Astrocyte (in vitro differentiated cells and primary cell): Measurements from ENCODE around the gene ANKRD28.

Experiments used
- EZH2 ChIP-seq: IDR thresholded peaks from 2 replicates; pipeline ENCODE4 v1.6.1; 2012; ENCODE audit warnings: mild to moderate bottlenecking, low read length, inconsistent platforms; ENCODE audit not compliant: insufficient read depth
- TF ChIP-seq, protein P1 (sequence below): IDR thresholded peaks from 2 replicates; pipeline ENCODE4 v1.5.1; 2011; ENCODE audit warnings: low read depth, mild to moderate bottlenecking, inconsistent platforms, low read length, moderate library complexity; ENCODE audit not compliant: insufficient read depth

DNA sequence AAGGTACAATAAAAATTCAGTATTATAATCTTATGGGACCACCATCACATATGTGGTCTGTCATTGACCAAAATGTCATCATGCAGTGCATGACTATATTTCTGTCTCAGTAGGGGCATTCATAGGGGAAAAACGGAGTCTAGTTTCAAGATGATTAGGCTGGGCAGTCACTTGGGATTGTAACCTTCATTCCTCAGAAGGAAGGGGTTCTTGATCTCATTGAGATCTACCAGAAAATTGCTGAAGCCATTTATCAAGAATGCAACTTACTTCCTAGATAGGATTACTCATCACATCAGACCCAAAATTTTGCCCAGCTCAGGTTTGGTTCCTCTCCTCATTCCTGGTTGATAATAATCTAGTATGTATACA is 158.9 kb downstream of the ANKRD28 start:
- TF ChIP-seq, protein P1, sequence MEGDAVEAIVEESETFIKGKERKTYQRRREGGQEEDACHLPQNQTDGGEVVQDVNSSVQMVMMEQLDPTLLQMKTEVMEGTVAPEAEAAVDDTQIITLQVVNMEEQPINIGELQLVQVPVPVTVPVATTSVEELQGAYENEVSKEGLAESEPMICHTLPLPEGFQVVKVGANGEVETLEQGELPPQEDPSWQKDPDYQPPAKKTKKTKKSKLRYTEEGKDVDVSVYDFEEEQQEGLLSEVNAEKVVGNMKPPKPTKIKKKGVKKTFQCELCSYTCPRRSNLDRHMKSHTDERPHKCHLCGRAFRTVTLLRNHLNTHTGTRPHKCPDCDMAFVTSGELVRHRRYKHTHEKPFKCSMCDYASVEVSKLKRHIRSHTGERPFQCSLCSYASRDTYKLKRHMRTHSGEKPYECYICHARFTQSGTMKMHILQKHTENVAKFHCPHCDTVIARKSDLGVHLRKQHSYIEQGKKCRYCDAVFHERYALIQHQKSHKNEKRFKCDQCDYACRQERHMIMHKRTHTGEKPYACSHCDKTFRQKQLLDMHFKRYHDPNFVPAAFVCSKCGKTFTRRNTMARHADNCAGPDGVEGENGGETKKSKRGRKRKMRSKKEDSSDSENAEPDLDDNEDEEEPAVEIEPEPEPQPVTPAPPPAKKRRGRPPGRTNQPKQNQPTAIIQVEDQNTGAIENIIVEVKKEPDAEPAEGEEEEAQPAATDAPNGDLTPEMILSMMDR = no peak
- TF ChIP-seq EZH2 = no peak
